PFSK-1 (cell line): ENCODE data around the gene TRIP6.

Experiments
- POLR2AphosphoS5 ChIP-seq: IDR thresholded peaks from 2 replicates; pipeline ENCODE4 v1.6.1; 2012; ENCODE audit warnings: low read depth, mild to moderate bottlenecking, control low read depth, low read length, moderate library complexity
- SIN3A ChIP-seq: IDR thresholded peaks from 2 replicates; pipeline ENCODE4 v1.6.1; 2012; ENCODE audit warnings: mild to moderate bottlenecking, low read length, moderate library complexity, borderline replicate concordance; ENCODE audit not compliant: insufficient read depth
- TAF1 ChIP-seq: IDR thresholded peaks from 2 replicates; pipeline ENCODE4 v1.6.1; 2012; ENCODE audit warnings: low read length, control low read depth, borderline replicate concordance; ENCODE audit not compliant: insufficient read depth
- TF ChIP-seq, protein P1 (sequence below), 2 experiments: IDR thresholded peaks; 2 replicates each; pipeline versions ENCODE4 v1.6.1 to v1.8.0; 2011 to 2012; ENCODE audit warnings: low read depth in 2 of 2, low read length in 2 of 2, control low read depth in 1 of 2, inconsistent platforms in 1 of 2, mild to moderate bottlenecking in 1 of 2, moderate library complexity in 1 of 2; ENCODE audit not compliant: insufficient read depth in 1 of 2

DNA sequence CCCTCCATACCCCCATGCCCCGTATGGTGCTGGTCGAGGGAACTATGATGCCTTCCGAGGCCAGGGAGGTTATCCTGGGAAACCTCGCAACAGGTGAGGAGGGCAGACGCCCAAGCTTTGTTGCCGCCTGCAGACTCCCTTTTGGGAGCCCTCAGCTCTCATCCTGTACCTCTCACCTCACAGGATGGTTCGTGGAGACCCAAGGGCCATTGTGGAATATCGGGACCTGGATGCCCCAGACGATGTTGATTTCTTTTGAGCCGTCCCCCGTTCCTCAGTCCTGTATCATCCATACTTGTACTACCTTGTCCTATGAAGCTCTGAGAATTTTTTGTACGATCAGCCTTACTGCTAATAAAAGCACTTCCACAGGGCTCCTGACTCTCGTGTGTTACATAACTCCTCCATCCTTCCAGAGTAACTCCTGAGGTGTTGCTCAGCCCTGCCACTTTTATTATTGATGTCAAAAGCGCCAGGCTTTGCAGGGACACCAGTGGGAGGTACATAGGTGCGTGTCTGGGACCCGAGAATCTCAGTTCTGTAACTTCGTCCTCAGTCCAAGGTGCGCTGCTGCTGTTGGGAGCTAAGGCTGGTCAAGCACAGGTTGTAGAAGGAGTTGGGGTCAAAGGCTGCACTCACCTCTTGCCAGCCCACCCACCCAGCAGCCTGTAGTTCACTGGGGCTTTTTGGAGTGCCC lies 21.3 kb downstream of the TRIP6 start:
- TF ChIP-seq POLR2AphosphoS5 (peak; percentile 16; the same call in 1 of the 2 replicates), TAF1 (no peak), SIN3A (no peak)
- TF ChIP-seq, protein P1, sequence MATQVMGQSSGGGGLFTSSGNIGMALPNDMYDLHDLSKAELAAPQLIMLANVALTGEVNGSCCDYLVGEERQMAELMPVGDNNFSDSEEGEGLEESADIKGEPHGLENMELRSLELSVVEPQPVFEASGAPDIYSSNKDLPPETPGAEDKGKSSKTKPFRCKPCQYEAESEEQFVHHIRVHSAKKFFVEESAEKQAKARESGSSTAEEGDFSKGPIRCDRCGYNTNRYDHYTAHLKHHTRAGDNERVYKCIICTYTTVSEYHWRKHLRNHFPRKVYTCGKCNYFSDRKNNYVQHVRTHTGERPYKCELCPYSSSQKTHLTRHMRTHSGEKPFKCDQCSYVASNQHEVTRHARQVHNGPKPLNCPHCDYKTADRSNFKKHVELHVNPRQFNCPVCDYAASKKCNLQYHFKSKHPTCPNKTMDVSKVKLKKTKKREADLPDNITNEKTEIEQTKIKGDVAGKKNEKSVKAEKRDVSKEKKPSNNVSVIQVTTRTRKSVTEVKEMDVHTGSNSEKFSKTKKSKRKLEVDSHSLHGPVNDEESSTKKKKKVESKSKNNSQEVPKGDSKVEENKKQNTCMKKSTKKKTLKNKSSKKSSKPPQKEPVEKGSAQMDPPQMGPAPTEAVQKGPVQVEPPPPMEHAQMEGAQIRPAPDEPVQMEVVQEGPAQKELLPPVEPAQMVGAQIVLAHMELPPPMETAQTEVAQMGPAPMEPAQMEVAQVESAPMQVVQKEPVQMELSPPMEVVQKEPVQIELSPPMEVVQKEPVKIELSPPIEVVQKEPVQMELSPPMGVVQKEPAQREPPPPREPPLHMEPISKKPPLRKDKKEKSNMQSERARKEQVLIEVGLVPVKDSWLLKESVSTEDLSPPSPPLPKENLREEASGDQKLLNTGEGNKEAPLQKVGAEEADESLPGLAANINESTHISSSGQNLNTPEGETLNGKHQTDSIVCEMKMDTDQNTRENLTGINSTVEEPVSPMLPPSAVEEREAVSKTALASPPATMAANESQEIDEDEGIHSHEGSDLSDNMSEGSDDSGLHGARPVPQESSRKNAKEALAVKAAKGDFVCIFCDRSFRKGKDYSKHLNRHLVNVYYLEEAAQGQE (IDR thresholded peaks at IDR 0.05; ENCODE audit: insufficient read depth in 1 of 2, low read depth in 2 of 2, low read length in 2 of 2) = no peak
